BLaER1 (cell line): ENCODE results near the gene RNF183.

Experiments
- H3K27ac ChIP-seq: shearing (Covaris generic); formaldehyde crosslinking; 2 replicates; pipeline ENCODE4 v1.8.1; 2022
- H3K27me3 ChIP-seq: shearing (Covaris generic); formaldehyde crosslinking; 2 replicates; pipeline ENCODE4 v1.8.1; 2022
- H3K36me3 ChIP-seq: shearing (Covaris generic); formaldehyde crosslinking; 2 replicates; pipeline ENCODE4 v1.8.1; 2022
- H3K4me1 ChIP-seq: shearing (Covaris generic); formaldehyde crosslinking; 2 replicates; pipeline ENCODE4 v1.8.1; 2022
- H3K4me2 ChIP-seq: shearing (Covaris generic); formaldehyde crosslinking; 2 replicates; pipeline ENCODE4 v1.8.1; 2022
- H3K4me3 ChIP-seq: shearing (Covaris generic); formaldehyde crosslinking; 2 replicates; pipeline ENCODE4 v1.8.1; 2022
- H3K9ac ChIP-seq: shearing (Covaris generic); formaldehyde crosslinking; 2 replicates; pipeline ENCODE4 v1.8.1; 2022
- H3K9me3 ChIP-seq: shearing (Covaris generic); formaldehyde crosslinking; 2 replicates; pipeline ENCODE4 v1.8.1; 2022
- H4K20me1 ChIP-seq: shearing (Covaris generic); formaldehyde crosslinking; 2 replicates; pipeline ENCODE4 v1.8.1; 2022
- Cebpa-rat ChIP-seq: shearing (Covaris generic); IDR thresholded peaks from 2 replicates; pipeline ENCODE4 v1.8.1; 2022

RNF183 gene

DNA sequence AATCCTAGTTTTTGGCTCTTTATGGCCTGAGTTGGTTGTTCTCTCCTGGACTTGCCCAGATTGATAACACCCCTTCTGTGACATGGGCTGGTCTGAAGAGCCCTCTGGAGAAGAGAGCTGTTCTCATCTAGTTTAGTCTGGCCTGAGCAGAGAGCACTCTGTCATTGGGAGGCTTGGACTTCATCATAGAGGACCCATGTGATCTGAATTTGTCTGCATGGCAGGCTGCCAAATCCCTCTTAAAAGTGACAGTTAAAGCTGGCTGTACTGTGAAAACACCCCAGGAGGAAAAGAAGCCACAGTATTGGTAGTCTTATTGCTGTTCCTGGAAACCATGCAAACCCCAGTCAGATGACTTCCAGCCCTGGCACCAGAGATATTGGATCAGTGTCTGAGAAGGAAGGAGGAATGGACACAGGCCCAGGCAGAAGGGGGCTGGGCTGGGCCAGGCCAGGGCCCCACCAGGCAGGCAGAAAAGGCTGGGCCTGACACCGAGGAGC, 40.6 kb upstream of the RNF183 start:
- Histone ChIP-seq H3K27ac (peak overlapping the region; percentile 50), H3K4me2 (peak overlapping the region; percentile 41), H4K20me1 (no peaks in the 10 kb centered on the region), H3K4me1 (peaks cover 27% of the 10 kb centered on the region), H3K27me3 (peaks cover under 1% of the 10 kb centered on the region; the same call in 1 of the 2 replicates), H3K36me3 (no peaks in the 10 kb centered on the region), H3K9me3 (no peaks in the 10 kb centered on the region), H3K9ac (no peak overlapping the region), H3K4me3 (no peak overlapping the region)
- TF ChIP-seq Cebpa-rat, result no peak

DNA sequence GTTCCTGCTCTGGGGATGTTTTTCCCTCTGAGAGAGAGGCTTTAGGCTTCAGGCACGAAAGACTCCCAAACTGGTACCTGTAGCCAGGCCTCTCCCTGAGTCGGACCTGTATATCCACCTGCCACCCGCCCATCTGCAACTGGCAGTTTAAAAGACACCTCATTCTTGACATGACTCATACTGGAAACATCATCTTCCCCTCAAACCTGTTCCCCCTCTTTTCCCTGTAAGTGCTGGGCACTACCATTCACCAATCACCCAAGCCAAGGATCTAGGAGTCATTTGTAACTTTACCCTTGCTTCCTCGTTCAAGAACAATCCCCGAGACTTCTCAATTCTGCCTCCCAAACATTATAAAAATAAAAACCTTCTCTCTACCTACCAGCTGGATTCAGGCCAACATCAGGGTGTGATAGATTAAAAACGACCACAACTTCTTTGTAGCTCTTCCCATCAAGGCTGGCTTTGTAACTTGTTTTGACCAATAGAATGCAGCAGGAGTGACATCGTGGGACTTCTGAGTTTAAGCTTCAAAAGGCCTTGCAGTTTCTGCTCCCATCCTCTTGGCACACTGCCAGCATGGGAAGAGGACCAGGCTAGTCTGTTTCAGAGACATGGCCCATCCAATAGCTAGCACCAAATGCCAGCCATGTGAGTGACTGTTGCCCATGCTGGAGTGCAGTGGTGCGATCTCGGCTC, 38.7 kb upstream of the RNF183 start:
- no peak for TF ChIP-seq Cebpa-rat
- Histone ChIP-seq H3K27me3 (no peaks in the 10 kb centered on the region), H3K9me3 (no peaks in the 10 kb centered on the region), H4K20me1 (no peaks in the 10 kb centered on the region), H3K27ac (no peak overlapping the region), H3K36me3 (no peaks in the 10 kb centered on the region), H3K4me2 (no peak overlapping the region), H3K4me1 (peaks cover 27% of the 10 kb centered on the region), H3K9ac (no peak overlapping the region), H3K4me3 (no peak overlapping the region)

DNA sequence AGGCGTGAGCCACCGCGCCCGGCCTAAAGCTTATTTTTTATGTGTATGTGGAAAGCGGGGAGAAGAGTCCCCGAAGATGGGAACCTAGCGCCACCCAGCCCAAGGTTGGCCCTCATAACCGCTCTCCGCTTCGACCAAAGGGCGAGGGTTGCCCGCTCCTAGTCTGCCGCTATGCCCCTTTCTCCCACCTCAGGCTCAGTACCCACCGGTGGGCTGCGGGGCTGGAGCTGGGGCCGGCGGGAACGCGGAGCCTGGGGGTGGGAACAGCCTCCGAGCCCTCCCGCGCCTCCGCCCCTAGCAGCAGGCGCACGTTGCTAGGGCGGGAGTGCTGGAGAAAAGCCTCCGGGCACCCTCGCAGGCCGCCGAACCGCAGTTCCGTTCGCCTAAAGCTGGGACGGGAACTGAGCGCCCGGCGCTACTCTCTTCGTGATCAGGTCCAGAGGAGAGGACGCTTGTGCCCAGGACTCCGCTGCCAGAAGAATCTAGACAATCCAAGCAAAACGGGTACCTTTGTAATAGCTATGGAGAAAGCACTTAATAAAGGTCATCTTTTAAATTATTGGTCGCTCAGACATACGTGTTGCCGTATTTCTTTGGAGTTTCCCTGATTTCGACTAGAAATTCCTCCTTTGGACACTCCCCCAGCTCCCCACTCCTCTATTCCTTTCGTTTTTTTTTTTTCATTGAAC, 37.0 kb upstream of the RNF183 start, which contains the start of gene WDR31:
Gene WDR31 (minus strand): TSS at position 265 of the 689 bp plus-strand sequence. CDS start 8,253 bp downstream, outside the sequence.
- no peak for TF ChIP-seq Cebpa-rat
- Histone ChIP-seq H3K27ac (peak within 1 kb of the TSS; percentile 36), H4K20me1 (no peaks in the 10 kb centered on the region), H3K4me2 (peak within 1 kb of the TSS; percentile 88), H3K4me3 (peak within 1 kb of the TSS; percentile 76), H3K9me3 (no peaks in the 10 kb centered on the region), H3K9ac (peak within 1 kb of the TSS; percentile 74), H3K36me3 (no peaks in the 10 kb centered on the region), H3K4me1 (peaks cover 27% of the 10 kb centered on the region), H3K27me3 (no peaks in the 10 kb centered on the region)

DNA sequence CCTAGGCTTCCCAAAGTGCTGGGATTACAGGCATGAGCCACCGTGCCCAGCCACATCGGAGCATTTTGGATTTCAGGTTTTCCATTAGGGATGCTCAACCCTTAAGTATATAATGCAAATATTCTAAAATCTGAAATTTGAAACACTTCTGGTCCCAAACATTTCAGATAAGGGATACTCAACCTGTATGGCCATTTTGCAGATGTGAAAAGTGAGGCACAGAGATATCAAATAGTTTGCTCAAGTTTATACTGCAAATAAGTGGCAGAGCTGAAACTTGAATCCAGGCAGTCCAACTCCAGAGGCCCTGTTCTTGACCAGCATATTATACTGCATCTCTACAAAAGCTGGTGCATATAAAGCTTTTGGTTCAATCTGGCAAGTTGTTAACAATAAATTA, 34.5 kb upstream of the RNF183 start:
- Histone ChIP-seq H3K27ac (no peak overlapping the region), H3K27me3 (no peaks in the 10 kb centered on the region), H3K9ac (no peak overlapping the region), H3K9me3 (no peaks in the 10 kb centered on the region), H3K4me1 (peaks cover 14% of the 10 kb centered on the region), H3K4me2 (no peak overlapping the region), H3K4me3 (no peak overlapping the region), H3K36me3 (no peaks in the 10 kb centered on the region), H4K20me1 (no peaks in the 10 kb centered on the region)
- TF ChIP-seq Cebpa-rat, result no peak

DNA sequence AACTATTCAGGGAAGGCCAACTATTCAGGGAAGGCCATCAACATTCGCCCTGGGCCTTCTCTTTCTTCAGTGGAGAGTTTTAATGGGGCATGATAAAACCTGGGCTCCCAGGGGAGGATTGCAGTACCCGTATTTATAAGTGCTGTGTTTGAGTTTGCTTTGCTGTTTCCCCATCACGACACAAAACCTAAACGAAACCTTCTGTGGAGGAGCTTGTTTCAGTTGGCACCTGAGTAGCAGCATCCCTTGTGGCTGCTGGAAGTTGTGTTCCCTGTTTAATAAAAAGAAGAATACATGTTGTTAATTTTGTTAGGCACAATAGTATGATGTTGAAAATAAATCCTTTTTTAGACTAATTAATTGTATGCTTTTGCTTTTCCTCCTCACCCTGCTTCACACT, 28.6 kb upstream of the RNF183 start:
- no peaks in the 10 kb centered on the region for H3K9me3 ChIP-seq
- no peak overlapping the region for H3K9ac ChIP-seq
- no peak for TF ChIP-seq Cebpa-rat
- no peak overlapping the region for H3K27ac ChIP-seq
- H3K4me1 ChIP-seq, result no peaks in the 10 kb centered on the region
- no peaks in the 10 kb centered on the region for H3K36me3 ChIP-seq
- no peaks in the 10 kb centered on the region for H3K27me3 ChIP-seq
- H3K4me3 ChIP-seq, result no peak overlapping the region
- no peaks in the 10 kb centered on the region for H4K20me1 ChIP-seq
- no peak overlapping the region for H3K4me2 ChIP-seq

DNA sequence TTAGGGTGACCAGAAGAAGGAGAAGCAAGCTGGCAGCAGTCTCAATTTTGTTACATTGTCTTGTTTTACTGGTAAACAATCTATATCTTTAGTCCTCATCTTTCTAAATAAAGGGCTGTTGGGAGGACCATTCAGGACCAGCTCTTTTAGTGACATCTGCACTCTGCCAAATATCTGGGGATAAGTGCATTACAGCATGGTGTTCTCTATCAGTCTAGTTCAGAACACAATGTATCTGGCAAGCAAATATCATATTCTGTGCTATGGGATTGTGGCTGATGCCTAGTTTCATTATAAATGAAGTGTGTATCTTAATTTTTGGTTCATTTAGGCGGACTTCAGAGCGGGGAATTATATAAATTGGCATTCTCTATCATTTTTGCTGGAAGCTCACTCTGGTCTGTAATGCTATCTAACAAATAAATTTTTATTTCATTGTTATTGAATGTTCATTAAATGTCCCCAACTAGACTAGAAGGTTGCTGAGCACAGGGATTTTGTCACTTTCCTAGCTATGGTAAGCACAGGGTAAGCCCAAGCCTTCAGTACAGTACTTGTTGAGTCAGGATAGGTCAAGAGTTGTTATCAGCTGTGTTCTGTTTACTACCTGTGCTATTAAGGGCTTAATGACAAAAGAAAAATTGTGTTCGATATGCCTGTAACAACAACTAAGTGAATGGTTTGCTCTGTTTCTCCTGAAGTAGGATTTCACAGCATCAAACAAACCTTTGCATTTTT, 25.0 kb upstream of the RNF183 start:
- Histone ChIP-seq H4K20me1 (no peaks in the 10 kb centered on the region), H3K4me1 (no peaks in the 10 kb centered on the region), H3K9me3 (no peaks in the 10 kb centered on the region), H3K27me3 (no peaks in the 10 kb centered on the region), H3K4me3 (no peak overlapping the region), H3K9ac (no peak overlapping the region), H3K36me3 (no peaks in the 10 kb centered on the region), H3K27ac (no peak overlapping the region), H3K4me2 (no peak overlapping the region)
- TF ChIP-seq Cebpa-rat, result no peak

DNA sequence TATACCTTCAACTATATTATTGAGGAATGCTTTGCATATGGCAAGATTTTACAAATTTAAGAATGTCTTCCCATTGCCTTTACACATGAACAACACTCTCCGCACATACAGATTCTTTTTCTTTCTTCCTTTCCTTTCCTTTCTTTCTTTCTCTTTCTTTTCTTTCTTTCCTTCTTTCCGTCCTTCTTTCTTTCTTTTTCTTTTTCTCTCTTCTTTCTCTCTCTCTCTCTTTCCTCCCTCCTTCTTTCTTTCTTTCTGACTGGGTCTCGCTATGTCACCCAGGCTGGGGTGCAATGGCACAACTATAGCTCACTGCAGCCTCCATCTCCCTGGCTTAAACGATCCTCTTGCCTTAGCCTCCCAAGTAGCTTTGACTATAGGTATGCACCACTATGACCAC, 23.1 kb upstream of the RNF183 start:
- no peaks in the 10 kb centered on the region for H3K4me1 ChIP-seq
- no peak overlapping the region for H3K4me2 ChIP-seq
- no peaks in the 10 kb centered on the region for H3K9me3 ChIP-seq
- H3K27me3 ChIP-seq, result no peaks in the 10 kb centered on the region
- no peaks in the 10 kb centered on the region for H3K36me3 ChIP-seq
- no peak for TF ChIP-seq Cebpa-rat
- H3K27ac ChIP-seq, result no peak overlapping the region
- no peak overlapping the region for H3K9ac ChIP-seq
- no peak overlapping the region for H3K4me3 ChIP-seq
- H4K20me1 ChIP-seq, result no peaks in the 10 kb centered on the region

DNA sequence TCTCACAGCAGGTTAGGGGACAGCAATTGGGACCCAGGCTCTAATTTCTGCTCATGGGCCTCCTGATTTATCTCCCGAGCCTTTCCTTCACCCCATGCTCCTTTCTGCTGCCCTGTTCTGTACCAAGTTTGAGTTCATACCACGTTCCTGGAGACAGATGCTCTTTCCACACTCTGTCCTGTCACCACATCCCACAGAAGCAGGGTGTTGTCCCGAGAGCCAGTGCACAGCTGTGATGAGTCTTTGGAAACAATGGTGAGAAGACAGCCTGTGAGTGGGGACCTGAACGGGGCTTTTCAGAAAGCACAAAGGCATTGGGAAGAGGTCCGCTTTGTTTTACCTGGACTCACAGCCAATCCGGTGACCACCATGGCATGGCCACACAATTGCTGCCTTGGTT, 19.5 kb upstream of the RNF183 start:
- Histone ChIP-seq H3K4me3 (no peak overlapping the region), H3K27ac (no peak overlapping the region)
- no peak for TF ChIP-seq Cebpa-rat

DNA sequence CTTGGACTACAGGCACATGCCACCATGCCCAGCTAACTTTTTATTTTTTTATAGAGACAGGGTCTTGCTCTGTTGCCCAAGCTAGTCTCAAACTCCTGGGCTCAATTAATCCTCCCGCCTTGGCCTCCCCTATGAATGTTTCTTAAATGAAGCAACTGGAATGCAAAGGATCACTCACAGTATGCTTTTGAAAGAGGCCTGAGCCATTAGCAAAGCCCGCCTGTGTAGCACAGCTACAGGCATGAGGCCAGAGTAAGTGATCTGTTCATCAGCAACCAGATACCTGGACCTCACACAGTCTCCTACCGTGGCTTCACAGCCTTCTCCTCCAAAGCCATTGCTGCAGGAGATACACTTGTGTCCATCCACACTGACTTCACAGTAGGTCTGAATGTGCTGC, 16.9 kb upstream of the RNF183 start:
- Histone ChIP-seq H4K20me1 (no peaks in the 10 kb centered on the region), H3K4me1 (no peaks in the 10 kb centered on the region), H3K9me3 (no peaks in the 10 kb centered on the region), H3K27ac (no peak overlapping the region), H3K9ac (no peak overlapping the region), H3K36me3 (peaks cover 5% of the 10 kb centered on the region; the same call in 1 of the 2 replicates), H3K4me3 (no peak overlapping the region), H3K4me2 (no peak overlapping the region), H3K27me3 (no peaks in the 10 kb centered on the region)
- no peak for TF ChIP-seq Cebpa-rat

More for the DNA sequence above, 19.5 kb upstream of the RNF183 start:
- H4K20me1 ChIP-seq, result no peaks in the 10 kb centered on the region
- no peaks in the 10 kb centered on the region for H3K27me3 ChIP-seq
- H3K9me3 ChIP-seq, result no peaks in the 10 kb centered on the region
- peaks cover 5% of the 10 kb centered on the region; the same call in 1 of the 2 replicates for H3K36me3 ChIP-seq
- no peak overlapping the region for H3K4me2 ChIP-seq
- H3K4me1 ChIP-seq, result no peaks in the 10 kb centered on the region
- H3K9ac ChIP-seq, result no peak overlapping the region
